ENCODE results near the gene OXER1. TPM values are rescaled to one million over a fixed set of nuclear protein-coding genes. Genes with fewer than 3 reads are reported as not detected.
A peak's percentile ranks its signal among the peaks of the same experiment; 100 is the strongest.

OXER1 gene
- total RNA-seq, 1 donor from 2014 or later: 0.32 TPM

- peak; percentile 57 for DNase-seq (ENCODE audit: low read depth)
Observed at GRCh38 chr2:42770288-42771131, 6.6 kb upstream of the OXER1 start.

DNA sequence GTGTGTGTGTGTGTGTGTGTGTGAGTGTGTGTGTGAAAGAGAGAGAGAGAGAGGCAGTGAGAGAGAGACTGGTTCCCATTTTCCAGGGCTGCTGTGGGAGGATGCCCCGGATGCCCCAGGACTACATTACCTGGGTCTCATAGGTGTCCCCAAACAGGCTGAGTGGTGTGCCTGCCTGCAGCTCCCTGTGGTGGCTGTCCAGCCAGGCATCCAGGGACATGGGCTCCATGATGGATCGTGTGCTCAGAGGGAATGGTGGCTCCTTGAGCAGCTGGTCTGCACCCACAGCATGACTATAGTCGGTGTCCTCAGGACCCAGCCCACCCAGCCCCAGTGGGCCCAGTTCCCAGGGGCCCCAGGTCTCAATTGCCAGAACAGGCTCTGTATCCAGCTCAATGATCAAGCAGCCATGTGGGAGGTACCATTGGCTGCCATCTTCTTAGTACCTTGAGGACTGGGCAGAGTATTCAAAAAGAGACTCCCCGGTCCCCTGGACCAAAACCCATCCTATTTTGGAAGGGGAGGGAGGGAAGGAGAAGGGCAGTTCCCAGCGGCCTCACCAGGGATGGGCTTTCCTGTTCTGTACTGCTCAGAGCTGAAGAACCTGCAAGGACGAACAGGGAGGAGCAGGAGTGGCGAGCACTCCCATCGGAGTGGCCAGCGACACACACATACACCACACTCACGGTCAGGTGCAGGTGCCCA, 5.8 kb upstream of the OXER1 start:
- no peak for DNase-seq (ENCODE audit: low read depth)

DNA sequence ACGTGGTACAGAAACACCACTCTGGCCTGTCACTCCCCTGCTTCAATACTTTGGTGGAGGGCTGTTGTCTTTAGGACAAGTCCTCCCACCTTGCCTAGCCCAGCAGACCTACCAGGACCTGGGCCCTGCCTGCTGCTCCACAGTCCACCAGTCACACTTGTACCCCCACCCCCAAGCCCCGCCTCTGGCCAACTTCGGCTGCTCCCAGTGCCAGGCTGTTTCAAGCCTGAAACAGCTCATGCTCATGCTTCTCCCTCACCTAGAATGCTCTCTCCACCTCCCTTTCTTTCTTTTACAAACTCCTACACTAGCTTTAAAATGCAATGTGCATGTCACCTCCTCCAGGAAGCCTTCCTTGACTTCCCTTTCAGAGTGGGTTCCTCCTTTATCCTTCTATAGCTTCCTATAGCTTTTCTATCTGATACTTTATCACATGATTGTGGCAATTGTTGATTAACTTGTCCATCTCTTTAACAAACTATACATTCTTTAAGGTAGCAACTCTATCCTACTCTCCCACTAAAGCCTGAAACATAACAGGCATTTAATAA, 4.8 kb upstream of the OXER1 start:
- DNase-seq (ENCODE audit: low read depth): no peak

GRCh38 chr2:42767899-42768705, 4.2 kb upstream of the OXER1 start:
- no peak for DNase-seq (ENCODE audit: low read depth)

GRCh38 chr2:42767080-42767898, 3.4 kb upstream of the OXER1 start:
- no peak for DNase-seq (ENCODE audit: low read depth)

GRCh38 chr2:42765686-42766085, 1.8 kb upstream of the OXER1 start:
- no peak for DNase-seq (ENCODE audit: low read depth)

GRCh38 chr2:42764901-42765300, 966 bp upstream of the OXER1 start:
- no peak for DNase-seq (ENCODE audit: low read depth)

DNA sequence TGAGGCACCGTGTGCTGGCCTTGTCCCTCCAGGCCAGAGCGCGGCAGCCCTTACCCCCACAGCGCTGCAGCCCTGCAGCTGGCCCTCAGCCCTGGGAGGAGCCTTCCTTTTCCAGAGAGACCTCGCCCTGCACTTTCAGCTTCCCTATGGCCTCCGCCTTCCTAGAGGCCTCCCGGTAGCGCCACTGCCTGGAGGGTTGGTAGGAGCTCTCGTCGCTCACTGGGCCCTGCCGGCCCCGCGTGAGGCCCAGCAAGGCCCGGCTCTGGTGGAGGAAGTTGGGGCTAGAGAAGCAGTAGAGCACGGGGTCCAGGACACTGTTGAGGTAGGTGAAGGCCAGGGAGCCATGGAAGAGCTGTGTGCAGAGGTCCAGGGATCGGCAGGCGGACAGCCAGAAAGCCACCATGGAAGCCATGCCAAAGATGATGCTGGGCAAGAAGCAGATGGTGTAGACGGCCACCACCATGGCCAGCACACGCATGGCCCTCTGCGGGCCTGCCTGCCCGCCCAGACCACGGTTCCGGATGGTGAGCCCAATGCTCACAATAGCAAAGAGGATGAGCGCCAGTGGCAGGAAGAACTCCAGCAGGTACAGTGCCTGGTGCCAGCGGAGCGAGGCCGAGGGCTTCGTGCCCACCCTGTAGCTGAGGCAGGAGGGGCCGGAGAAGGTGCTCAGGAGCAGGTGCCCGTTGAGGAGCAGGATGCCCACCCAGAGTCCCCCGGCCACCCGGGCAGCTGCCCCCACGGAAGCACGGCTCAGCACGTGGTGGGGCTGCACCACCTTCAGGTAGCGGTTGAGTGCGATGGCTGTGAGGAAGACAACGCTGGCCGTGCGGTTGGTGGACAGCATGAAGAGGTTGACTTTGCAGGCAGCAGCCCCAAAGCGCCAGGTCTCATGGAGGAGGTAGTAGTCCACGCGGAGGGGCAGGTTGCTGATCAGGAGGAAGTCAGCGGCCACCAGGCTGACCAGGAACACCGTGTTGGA, 821 bp downstream of the OXER1 start:
- no peak for DNase-seq (ENCODE audit: low read depth)

DNA sequence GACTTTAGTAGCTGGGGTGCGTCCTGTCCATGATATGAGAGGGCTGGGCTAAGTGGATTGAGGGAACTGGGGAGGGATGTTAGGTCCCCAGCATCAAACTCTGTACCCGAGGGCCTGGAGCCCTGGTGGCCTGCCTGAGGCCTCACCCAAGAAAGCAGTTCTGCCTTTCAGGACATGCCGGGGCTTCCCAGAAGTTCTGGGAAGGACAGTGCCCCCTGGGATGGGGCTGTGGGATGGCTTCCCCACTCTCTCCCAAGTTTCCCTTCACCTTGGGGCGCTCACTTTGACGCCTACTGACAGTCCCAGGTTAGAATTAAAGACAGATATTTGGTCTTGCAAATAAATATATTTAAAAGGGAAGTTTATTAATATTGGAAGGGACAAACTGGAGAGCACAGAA, 1.8 kb downstream of the OXER1 start:
- DNase-seq (ENCODE audit: low read depth): no peak

GRCh38 chr2:42761554-42761953, 2.4 kb downstream of the OXER1 start:
- no peak for DNase-seq (ENCODE audit: low read depth)

- no peak for DNase-seq (ENCODE audit: low read depth)
Observed at GRCh38 chr2:42758751-42759150, 5.2 kb downstream of the OXER1 start.

GRCh38 chr2:42757981-42758740, 5.8 kb downstream of the OXER1 start:
- no peak for DNase-seq (ENCODE audit: low read depth)

DNA sequence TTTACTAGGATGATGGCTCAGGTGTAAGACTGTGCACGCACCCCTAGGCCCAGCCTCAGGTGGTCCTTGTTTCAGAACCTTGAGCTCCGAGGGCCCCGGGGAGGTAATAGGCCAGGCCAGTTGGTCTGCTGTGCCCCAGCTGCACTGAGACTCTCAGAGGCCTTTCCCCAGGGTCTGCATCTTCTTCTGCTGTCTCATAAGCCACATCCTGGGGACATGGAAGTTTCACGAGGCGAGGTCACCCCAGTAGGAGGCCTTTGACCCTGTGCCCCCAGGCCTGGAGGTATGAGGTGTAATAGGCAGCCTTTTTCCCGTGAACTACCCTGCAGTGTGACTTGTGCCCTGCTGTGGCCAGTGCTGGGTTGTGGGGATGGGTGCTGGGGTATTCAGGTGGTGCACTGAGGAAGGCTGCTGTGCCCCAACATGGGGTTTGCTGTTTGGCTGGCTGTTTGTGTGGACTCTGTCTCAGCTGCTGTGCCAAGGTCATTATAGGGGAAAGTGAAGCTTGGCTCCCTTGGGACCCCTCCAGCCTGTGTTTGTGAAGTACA, 6.9 kb downstream of the OXER1 start:
- peak; percentile 45 for DNase-seq (ENCODE audit: low read depth)

DNA sequence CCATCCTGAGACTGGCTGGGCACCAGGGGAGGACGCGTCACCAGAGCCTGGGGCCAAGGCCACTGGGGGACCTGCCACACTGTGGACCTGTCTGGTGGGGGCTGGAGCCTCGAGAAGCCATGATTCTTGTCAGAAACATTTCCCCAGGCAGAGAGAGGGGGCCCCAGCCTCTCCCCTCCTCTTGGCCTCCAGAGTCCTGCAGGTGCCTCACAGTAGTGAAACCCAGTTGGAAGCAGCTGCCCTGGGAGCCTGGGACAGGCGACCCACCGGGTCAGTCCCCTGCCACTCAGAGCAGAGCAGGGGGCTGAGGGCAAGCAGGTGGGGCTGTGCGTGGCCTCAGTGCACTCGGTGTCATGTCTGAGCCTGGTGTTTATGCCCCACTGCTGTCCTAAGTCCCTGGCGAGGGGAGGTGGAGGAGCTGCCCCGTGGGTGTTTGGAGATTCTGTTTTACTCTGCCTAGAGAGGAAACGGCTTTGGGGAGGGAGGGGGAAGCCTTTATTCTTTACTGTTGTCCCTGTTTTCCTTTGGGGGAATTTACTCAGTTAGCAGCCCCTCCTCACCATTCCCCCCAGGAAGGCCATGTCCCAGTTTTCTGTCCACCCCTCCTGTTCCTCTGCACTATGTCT, 7.7 kb downstream of the OXER1 start:
- DNase-seq (ENCODE audit: low read depth): no peak

DNA sequence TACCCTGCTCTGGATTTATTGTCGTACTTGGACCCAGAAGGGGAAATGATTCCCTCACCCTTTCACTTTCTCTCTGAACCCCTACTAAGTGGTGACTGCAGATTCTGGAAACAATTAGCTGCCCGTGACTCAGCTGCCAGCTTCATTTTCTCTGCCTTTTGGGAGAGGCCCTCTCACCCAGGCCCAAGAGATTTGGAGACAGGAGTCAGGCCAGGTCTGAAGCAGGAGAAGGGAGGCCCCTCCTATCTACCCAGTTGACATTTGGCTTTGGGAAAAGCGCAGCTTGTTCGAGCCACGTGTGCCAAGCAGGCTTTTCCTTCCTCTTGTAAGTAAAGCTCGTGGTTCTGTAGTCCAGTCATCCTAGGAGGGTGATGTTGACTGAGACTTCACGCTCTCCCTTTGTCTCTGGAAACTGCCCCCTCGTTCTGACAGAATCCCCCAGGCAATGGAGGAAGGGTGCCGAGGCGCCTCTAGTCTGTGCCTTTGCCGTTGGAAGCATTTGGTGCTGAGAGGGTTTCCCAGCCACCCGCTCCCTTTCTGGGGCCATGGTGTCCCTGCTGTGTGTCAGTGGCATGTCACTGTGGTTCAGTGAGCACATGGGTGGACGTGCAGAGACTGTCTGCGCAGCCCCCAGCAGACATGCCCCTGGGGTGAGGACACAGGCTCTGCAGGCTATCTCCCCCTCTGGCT, 8.6 kb downstream of the OXER1 start:
- DNase-seq (ENCODE audit: low read depth): no peak

- no peak for DNase-seq (ENCODE audit: low read depth)
Observed at GRCh38 chr2:42754776-42755140, 9.2 kb downstream of the OXER1 start.

DNA sequence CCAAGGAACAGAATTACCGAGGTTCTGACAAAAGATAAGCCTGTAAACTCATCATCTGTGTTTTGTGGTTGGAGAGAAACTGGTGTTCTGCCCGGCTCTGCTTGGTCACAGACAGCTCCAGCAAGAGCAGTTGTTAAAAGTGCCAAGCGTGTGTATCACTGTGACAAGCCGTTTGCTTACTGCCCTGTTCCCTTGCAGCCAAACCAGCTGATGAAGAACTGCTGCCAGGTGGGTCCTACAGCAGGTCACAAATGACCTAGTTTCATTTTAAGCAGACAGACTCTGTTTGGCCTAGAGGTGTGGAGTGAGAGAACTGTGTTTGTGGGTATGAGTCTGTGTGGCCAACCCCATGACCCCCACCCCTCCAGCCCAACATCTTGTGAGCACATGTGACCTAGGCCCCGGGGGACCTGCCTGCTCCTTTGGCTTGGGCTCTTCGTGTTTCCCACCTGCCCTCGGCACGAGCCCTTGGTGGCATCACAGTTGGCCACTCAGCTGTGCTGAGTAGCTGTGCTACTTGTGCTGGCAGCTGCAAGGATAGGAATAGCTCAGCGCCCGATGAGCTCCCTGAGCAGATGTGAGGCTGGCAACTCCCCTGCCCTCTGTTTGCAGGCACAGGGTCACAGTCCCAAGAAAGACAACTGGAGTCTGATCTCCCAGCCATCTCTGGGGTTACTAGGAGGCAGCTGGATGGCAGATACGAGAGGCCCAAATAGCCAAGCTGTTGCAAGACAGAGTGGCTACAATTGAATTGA, 9.7 kb downstream of the OXER1 start:
- DNase-seq (ENCODE audit: low read depth): peak; percentile 99

All from myocyte (in vitro differentiated cells).